Sigmoid colon (tissue), 7 donors: Measurements from ENCODE around the gene FTO. TPM values are rescaled to one million over a fixed set of nuclear protein-coding genes. Genes with fewer than 3 reads are reported as not detected.

Experiments used
- DNase-seq: peaks from one replicate; pipeline ENCODE4 v3.0.0-alpha.2; 2019
- H3K27ac ChIP-seq, 4 donors: fragments of 200-600 bp; sonication (generic); one replicate each; pipeline ENCODE4 v1.5.1; 2016 to 2019; ENCODE audit warnings: mild to moderate bottlenecking in 1 of 4
- H3K27me3 ChIP-seq, 3 donors: fragments of 200-600 bp; sonication (generic); one replicate each; pipeline ENCODE4 v1.5.1; 2019; ENCODE audit warnings: mild to moderate bottlenecking in 1 of 3
- H3K36me3 ChIP-seq, 4 donors: fragments of 200-600 bp; sonication (generic); one replicate each; pipeline ENCODE4 v1.5.1; 2016 to 2019
- H3K4me1 ChIP-seq, 4 donors: fragments of 200-600 bp; sonication (generic); one replicate each; pipeline ENCODE4 v1.5.1; 2017 to 2019
- H3K4me3 ChIP-seq, 4 donors: fragments of 200-600 bp; sonication (generic); one replicate each; pipeline ENCODE4 v1.5.1; 2017 to 2019; ENCODE audit warnings: mild to moderate bottlenecking in 2 of 4, moderate library complexity in 1 of 4
- H3K9me3 ChIP-seq, 4 donors: fragments of 200-600 bp in 3 of 4; sonication (generic) in 3 of 4; one replicate each; pipeline versions ENCODE4 v1.5.1 to v1.6.1; 2013 to 2019
- EP300 ChIP-seq, 4 donors: sonication (generic); formaldehyde crosslinking; IDR thresholded peaks; one replicate each; pipeline ENCODE4 v1.6.1; 2017; ENCODE audit warnings: antibody characterized with exemption in 4 of 4
- POLR2A ChIP-seq, 2 donors: fragments of 450-650 bp; IDR thresholded peaks; one replicate each; pipeline ENCODE4 v1.6.1; 2016; ENCODE audit warnings: antibody characterized with exemption in 2 of 2, mild to moderate bottlenecking in 2 of 2, moderate library complexity in 2 of 2
- POLR2AphosphoS5 ChIP-seq, 4 donors: sonication (generic); formaldehyde crosslinking; IDR thresholded peaks; one replicate each; pipeline ENCODE4 v1.6.1; 2017; ENCODE audit warnings: antibody characterized with exemption in 4 of 4
- WGBS, 2 donors: extraction: QIAGEN DNeasy Blood & Tissue Kit; methylation state at CpG; one replicate each; pipeline ENCODE4 v1.1.7; 2013; 5-methylcytosine and 5-hydroxymethylcytosine counted together
- intact Hi-C: fragments of 100-400 bp; cut with DNase I; formaldehyde crosslinking; loops from one replicate; pipeline ENCODE4 v1.15.1; 2023
- polyA plus RNA-seq, 3 donors: library from polyadenylated mRNA; stranded (reverse); fragments of 200-250 nt; gene quantifications; one replicate each; pipeline ENCODE4 v1.2.3, GENCODE V29; 2013
- total RNA-seq, 4 donors: library from RNA; depleted of rRNA; stranded (reverse); fragments of >200 nt; gene quantifications; one replicate each; pipeline ENCODE4 v1.1.0, GENCODE V29; 2016
- TF ChIP-seq, protein P1 (sequence below), 4 experiments: fragments of 450-650 bp in 3 of 4; fragments of 200-600 bp in 1 of 4; IDR thresholded peaks; one replicate each; pipeline ENCODE4 v1.5.1; 2016 to 2019; ENCODE audit warnings: antibody characterized with exemption in 4 of 4, mild to moderate bottlenecking in 3 of 4, moderate library complexity in 2 of 4
- donor health status: healthy with polysubstance abuse.
- donor health status: Bipolar disorder and iron deficiency.
- donor health status: healthy.

FTO gene
- total and polyA plus RNA-seq, 7 donors = 9.9 to 97.2 (median 77.8) TPM

DNA sequence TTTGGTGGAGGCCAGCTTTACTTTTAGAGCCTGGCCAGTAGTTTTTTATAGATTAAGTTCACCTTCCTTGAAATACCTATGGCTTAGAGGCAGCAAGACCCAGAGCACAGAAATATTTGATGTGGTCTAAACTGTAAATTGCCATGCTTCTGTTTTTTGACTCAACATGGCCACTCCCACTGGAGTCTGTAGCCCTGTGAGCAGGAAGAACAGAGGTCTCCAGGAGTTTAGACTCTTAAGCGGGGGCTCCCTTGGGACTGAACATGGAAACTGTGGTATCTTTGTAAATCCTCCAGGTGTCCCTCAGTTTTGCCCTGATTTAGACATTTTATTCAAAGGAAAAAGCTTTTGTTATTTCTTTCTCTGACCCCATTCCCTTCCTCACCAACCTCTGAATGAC is 145.6 kb downstream of the FTO start:
- TF ChIP-seq, protein P1, sequence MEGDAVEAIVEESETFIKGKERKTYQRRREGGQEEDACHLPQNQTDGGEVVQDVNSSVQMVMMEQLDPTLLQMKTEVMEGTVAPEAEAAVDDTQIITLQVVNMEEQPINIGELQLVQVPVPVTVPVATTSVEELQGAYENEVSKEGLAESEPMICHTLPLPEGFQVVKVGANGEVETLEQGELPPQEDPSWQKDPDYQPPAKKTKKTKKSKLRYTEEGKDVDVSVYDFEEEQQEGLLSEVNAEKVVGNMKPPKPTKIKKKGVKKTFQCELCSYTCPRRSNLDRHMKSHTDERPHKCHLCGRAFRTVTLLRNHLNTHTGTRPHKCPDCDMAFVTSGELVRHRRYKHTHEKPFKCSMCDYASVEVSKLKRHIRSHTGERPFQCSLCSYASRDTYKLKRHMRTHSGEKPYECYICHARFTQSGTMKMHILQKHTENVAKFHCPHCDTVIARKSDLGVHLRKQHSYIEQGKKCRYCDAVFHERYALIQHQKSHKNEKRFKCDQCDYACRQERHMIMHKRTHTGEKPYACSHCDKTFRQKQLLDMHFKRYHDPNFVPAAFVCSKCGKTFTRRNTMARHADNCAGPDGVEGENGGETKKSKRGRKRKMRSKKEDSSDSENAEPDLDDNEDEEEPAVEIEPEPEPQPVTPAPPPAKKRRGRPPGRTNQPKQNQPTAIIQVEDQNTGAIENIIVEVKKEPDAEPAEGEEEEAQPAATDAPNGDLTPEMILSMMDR (IDR thresholded peaks at IDR 0.05) = no peak
- no peak for TF ChIP-seq POLR2A (IDR thresholded peaks at IDR 0.05)
- TF ChIP-seq POLR2AphosphoS5 (IDR thresholded peaks at IDR 0.05) = no peak
- no peak for TF ChIP-seq EP300 (IDR thresholded peaks at IDR 0.05)
- Histone ChIP-seq H3K4me3 (no peak overlapping the region), H3K36me3 (peaks cover 0 to 5% (median 0%) of the 10 kb centered on the region in 4 donors), H3K4me1 (peaks cover 0 to 5% (median 0%) of the 10 kb centered on the region in 4 donors), H3K27ac (no peak overlapping the region), H3K9me3 (no peaks in the 10 kb centered on the region), H3K27me3 (no peaks in the 10 kb centered on the region)
- DNase-seq = no peak
- WGBS, 2 donors = 63 to 94% methylated on average over 1 of the region's 1 CpG
- intact Hi-C loops = no loop called here

DNA sequence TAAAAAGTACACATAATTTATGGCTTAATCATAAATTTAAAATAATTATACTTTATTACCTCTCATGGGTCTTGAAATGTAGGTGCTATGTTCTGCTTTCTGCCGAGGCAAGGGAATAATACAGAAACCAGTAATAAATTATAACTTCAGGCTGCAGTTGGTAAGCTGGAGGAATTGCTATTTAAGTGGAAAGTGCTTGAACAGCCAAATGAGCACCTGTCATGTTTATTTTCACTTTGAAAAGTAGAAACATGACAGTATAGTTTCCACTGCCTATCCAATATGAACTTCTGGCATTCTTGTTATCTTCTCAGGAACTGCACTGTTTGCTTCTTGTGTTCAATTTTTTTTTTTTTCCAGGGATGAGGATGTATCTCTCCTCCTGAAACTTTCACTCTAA is 146.0 kb downstream of the FTO start:
- DNase-seq = no peak
- H3K36me3 ChIP-seq = peaks cover 0 to 5% (median 0%) of the 10 kb centered on the region in 4 donors
- H3K27me3 ChIP-seq = no peaks in the 10 kb centered on the region
- intact Hi-C loops = no loop called here
- peaks cover 0 to 5% (median 0%) of the 10 kb centered on the region in 4 donors for H3K4me1 ChIP-seq
- H3K4me3 ChIP-seq = no peak overlapping the region
- TF ChIP-seq POLR2A (IDR thresholded peaks at IDR 0.05) = no peak
- TF ChIP-seq, protein P1 (IDR thresholded peaks at IDR 0.05) = no peak
- no peaks in the 10 kb centered on the region for H3K9me3 ChIP-seq
- 46 to 77% methylated on average over 1 of the region's 1 CpG for WGBS, 2 donors
- H3K27ac ChIP-seq = no peak overlapping the region

DNA sequence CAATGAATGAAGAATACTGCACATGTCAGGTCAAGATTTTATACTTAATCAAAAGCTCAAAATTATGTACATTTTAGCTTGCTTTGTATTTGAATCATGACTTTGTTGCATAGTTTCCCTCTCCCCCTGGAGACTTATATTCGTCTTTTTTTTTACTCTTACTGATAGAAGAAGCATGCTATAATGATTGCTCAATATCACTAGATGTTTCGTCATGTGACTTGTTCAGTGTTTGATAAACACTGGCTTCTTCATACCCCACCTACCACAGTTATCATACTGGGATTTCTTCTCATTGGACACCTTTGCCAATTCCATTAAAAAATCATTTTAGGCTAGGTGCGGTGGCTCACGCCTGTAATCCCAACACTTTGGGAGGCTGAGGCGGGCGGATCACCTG is 148.7 kb downstream of the FTO start:
- Histone ChIP-seq H3K4me3 (no peak overlapping the region), H3K27ac (no peak overlapping the region), H3K9me3 (no peaks in the 10 kb centered on the region), H3K36me3 (peaks cover 0 to 3% (median 0%) of the 10 kb centered on the region in 4 donors), H3K27me3 (no peaks in the 10 kb centered on the region), H3K4me1 (peaks cover 0 to 5% (median 0%) of the 10 kb centered on the region in 4 donors)
- 95% methylated on average over 6 of the region's 6 CpGs for WGBS, 2 donors
- intact Hi-C loops = no loop called here
- TF ChIP-seq EP300 (IDR thresholded peaks at IDR 0.05) = no peak
- TF ChIP-seq POLR2A (IDR thresholded peaks at IDR 0.05) = no peak
- no peak for TF ChIP-seq POLR2AphosphoS5 (IDR thresholded peaks at IDR 0.05)
- TF ChIP-seq, protein P1 (IDR thresholded peaks at IDR 0.05) = no peak
- DNase-seq = no peak

DNA sequence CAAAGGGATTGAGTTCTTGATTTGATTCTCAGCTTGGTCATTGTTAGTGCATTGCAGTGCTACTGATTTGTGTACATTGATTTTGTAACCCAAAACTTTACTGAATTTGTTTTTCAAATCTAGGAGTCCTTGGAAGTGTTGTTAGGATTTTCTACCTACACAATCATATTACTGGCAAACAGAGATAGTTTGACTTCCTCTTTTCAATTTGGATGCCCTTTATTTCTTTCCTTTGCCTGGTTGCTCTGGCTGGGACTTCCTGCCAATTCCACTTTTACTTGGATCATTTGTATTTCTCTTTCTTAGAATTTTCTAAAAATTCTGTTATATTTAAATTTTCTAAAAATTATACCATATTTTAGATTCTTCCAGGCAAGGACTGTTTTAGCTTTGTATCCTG is 151.1 kb downstream of the FTO start:
- DNase-seq = no peak
- Histone ChIP-seq H3K27me3 (no peaks in the 10 kb centered on the region), H3K27ac (no peak overlapping the region), H3K9me3 (no peaks in the 10 kb centered on the region), H3K4me1 (no peaks in the 10 kb centered on the region), H3K4me3 (no peak overlapping the region), H3K36me3 (peaks cover 0 to 3% (median 0%) of the 10 kb centered on the region in 4 donors)
- TF ChIP-seq POLR2AphosphoS5 (IDR thresholded peaks at IDR 0.05) (no peak), EP300 (IDR thresholded peaks at IDR 0.05) (no peak)
- TF ChIP-seq, protein P1 (IDR thresholded peaks at IDR 0.05) = no peak
- intact Hi-C loops = no loop called here

DNA sequence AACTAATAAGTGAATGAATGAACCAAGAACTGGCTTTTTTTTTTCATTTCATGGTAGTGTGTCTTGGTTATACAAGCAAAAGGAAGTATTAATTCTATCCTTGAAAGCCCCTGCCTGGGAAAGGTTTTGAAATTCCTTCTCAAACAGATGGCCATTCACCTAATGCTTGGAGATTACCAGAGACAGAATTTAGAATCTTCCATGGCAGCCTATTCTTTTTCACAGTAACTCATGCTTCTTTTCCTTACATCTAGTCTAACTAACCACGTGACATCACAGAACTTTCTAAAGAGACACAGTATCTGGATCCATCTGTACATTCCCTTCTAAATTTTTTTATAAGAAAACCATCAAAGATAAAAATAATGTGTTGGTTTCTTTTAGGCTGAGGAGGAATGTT is 151.6 kb downstream of the FTO start:
- intact Hi-C loops = no loop called here
- WGBS, 2 donors = 97 to 99% methylated on average over 1 of the region's 1 CpG
- TF ChIP-seq EP300 (IDR thresholded peaks at IDR 0.05) = no peak
- no peak for TF ChIP-seq POLR2A (IDR thresholded peaks at IDR 0.05)
- TF ChIP-seq, protein P1 (IDR thresholded peaks at IDR 0.05) = no peak
- no peak for TF ChIP-seq POLR2AphosphoS5 (IDR thresholded peaks at IDR 0.05)

More for the DNA sequence above, 151.6 kb downstream of the FTO start:
- Histone ChIP-seq H3K27ac (no peak overlapping the region), H3K9me3 (no peaks in the 10 kb centered on the region), H3K4me1 (no peaks in the 10 kb centered on the region), H3K27me3 (no peaks in the 10 kb centered on the region), H3K36me3 (peaks cover 0 to 6% (median 0%) of the 10 kb centered on the region in 4 donors), H3K4me3 (no peak overlapping the region)
- DNase-seq = no peak
